GM18499 (cell line): Measurements from ENCODE around the gene CHST1.

Experiments used
- ATAC-seq: cut with Tn5 transposase; IDR thresholded peaks from one replicate; pipeline ENCODE4 v1.9.1; 2021; ENCODE audit warnings: moderate number of reproducible peaks; ENCODE audit not compliant: insufficient read depth, unreplicated experiment

The CHST1 gene

GRCh38 chr11:45648931-45649330 lies 16.5 kb downstream of the CHST1 start:
- no peak for ATAC-seq

GRCh38 chr11:45647786-45648185 lies 17.6 kb downstream of the CHST1 start:
- ATAC-seq = no peak

GRCh38 chr11:45647329-45647728 lies 18.1 kb downstream of the CHST1 start:
- ATAC-seq = no peak

GRCh38 chr11:45646275-45646927 lies 19.0 kb downstream of the CHST1 start:
- ATAC-seq = no peak

DNA sequence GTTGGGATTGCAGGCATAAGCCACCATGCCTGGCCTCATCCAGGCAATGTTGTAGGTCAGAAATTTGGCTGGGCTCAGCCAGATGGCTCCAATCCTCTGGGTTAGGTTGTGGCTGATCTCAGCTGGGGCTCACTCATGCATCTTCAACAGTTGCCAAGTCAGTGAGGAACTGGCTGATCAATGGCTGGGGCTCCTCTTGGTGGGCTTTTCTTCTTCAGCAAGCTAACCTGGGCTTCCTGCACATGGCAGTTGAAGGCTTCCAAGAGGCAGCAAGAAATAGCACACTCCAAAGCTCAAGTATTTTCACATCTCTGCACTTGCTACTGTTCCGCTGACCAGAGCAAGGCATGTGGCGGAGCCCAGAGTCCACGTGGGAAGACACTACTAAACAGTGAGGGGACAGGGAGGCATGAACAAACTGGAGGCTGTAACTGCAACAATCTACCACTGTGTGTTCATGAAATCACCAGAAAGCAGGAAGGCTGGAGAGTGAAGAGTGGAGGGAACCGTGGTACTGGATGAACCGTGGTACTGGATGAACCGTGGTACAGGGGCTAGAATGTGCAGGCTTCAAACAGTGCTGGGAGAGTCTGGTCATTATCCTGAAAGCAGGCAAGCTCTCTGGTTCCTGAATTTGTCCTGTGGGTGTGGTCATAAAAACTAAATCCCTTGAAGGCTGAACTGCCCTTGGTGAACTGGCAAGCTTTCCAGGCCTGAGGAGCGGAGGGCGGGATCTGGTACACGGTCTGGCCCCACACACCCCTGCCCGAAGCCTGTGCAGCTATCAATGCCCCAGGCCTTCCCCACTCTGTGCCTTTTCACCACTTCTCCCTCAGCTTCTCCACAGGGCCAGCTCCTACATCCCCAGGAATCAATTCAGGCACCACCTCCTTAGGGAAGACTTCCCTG lies 20.2 kb downstream of the CHST1 start:
- no peak for ATAC-seq

DNA sequence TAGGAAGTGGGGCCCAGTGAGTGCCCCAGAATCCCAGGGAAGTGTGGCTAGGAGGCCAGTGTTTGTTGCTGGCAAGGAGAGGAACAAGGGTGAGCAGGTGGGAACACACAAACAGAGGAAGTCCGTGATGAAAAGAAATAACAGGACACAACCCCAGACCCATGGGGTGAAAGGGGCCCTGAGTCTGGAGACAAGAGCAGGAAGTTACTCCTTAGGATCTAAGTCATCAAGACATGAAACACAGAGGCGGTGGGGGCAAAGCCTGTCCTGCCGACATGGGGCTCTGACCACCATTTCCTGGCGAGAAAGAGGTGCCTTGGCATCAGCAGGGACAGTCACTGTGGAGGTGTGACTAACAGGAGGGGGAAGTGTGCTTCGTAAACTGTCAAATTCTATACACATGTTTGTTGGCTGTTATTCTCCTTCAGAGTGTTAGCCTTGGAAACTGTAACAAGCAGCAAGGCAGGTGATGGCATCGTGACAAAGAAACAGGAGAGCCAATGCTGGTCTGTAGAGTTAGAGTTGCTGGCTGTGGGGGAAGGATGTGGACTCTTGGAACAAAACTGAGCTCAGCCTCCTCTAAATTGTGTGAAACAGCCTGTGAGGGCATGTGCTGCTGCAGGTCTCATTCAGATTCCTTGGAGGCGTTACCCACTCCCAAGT lies 21.7 kb downstream of the CHST1 start:
- no peak for ATAC-seq

DNA sequence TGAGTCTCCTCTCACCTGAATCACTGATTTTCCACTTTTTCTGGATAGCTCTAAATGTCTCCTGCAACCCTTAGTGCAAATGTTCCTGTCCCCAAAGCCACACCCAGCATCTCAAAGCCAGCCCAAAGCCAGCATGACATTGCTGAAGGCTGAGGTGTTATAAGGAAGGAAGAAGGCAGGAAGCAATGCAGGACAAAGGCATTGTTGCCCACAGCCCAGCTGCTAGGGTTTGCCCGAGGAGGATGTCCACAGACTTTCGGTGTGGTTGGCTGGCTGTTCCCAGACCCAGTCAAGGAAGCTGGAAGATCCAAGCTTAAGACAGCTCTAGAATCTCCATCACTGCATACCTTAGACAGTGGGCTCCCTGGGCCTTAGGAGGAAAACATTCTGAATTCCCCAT lies 23.5 kb downstream of the CHST1 start:
- no peak for ATAC-seq

- no peak for ATAC-seq
Observed at GRCh38 chr11:45638051-45638450, 27.4 kb downstream of the CHST1 start.

DNA sequence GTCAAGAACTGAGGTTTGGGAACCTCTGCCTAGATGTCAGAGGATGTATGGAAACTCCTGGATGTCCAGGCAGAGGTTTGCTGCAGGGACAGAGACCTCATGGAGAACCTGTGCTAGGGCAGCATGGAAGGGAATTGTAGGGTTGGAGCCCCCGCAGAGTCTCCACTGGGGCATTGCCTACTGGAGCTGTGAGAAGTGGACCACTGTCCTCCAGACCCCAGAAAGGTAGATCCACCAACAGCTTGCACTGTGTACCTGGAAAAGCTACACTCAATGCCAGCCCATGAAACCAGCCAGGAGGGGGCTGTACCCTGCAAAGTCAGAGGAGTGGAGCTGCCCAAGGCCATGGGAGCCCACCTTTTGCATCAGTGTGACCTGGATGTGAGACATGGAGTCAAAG lies 29.5 kb downstream of the CHST1 start:
- no peak for ATAC-seq

GRCh38 chr11:45625611-45626010 lies 39.8 kb downstream of the CHST1 start:
- no peak for ATAC-seq

DNA sequence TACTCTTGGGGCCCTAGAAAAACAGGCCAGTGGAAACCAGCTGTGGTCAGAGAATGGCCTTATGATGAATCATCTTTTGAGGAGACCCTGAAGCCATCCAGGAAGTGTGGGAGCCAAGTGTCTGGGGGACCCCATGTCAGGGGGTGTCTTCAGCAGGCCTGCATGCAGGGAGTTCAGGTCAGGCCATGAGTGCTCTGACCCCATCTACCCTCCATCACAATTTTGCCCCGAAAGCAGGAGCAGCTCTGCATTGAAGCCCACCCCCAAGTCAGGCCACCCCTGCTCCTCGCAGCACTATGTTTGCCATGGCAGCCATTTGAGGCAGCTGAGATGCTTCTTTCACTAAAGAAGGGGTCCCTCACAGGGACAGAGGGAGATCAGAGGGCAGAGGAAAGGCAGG lies 41.3 kb downstream of the CHST1 start:
- no peak for ATAC-seq

DNA sequence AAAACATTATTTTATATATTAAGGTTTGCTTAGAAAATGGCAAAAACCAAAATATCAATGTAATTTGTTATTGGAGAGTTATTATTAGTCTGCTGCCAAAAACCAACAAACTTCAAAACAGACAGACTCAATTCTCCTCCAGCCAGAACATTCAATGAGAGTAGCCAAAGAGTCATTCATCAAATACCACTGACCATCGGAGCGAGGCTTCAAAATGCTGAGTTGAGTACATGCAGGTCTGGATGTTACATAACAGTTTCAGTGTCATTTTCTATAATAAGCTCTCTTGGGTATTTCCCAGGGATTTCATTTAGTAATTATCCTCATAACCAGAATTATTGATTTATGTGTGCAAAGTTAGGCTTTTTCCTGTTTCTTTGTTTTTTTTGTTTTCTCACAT lies 42.6 kb downstream of the CHST1 start:
- ATAC-seq = no peak

DNA sequence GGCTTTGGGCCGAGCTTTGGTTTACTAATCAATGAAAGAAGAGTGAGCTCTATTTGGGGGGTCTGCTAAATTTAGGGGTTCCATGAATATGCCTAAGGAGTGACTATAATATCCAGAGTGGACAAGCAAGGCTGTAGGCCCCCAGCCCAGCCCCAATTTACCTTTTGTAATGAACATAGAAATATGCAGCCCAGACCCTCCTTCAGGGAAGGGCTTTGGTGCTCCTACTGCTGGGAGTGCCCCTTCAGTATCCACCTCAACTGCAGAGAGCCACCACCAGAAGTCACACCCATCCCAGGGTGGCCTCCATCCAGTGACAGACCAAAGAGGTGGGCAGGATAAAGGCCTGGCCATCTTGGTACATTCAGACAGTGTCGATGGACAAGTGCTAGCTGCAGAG lies 43.1 kb downstream of the CHST1 start:
- ATAC-seq = no peak

- ATAC-seq = no peak
Observed at GRCh38 chr11:45621588-45621987, 43.8 kb downstream of the CHST1 start.

GRCh38 chr11:45620243-45620642 lies 45.2 kb downstream of the CHST1 start:
- no peak for ATAC-seq

DNA sequence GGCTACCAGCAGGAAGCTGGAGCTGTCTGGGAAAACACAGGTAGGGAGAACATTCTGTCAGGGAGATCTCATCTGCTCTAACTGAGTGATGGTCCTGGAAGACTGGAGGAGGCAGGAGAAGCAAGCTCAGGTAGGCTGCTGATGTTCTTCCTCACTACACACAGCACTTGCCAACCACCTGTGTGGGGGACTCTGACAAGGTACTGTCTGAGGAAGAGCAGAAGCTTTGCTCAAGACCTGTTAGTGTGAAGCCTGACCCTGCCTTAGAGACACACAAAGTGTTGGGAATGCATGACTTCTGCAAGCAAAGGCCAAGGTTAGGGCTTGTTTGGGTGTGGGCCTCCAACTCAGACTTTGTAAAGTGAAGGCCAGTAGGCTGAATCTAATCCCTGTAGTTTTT lies 46.5 kb downstream of the CHST1 start:
- no peak for ATAC-seq

GRCh38 chr11:45617871-45618601 lies 47.4 kb downstream of the CHST1 start:
- ATAC-seq = no peak

GRCh38 chr11:45616802-45617549 lies 48.4 kb downstream of the CHST1 start:
- ATAC-seq = no peak

GRCh38 chr11:45615182-45615792 lies 50.1 kb downstream of the CHST1 start:
- no peak for ATAC-seq
